Hepatocyte (in vitro differentiated cells): ENCODE data around the gene KCNJ12.
"Not testable (repeated sequence)": the region's sequence is repeated elsewhere in the genome, so short reads cannot be mapped to it uniquely, and the experiment has no call there.

ENCODE experiments used
- CTCF ChIP-seq: fragments of 200-600 bp; sonication (generic); IDR thresholded peaks from 2 replicates; pipeline ENCODE4 v1.5.1; 2016; ENCODE audit warnings: antibody characterized with exemption, mild to moderate bottlenecking; ENCODE audit not compliant: poor library complexity
- EZH2 ChIP-seq: fragments of 200-600 bp; sonication (generic); IDR thresholded peaks from 2 replicates; pipeline ENCODE4 v1.6.1; 2016; ENCODE audit warnings: antibody characterized with exemption, mild to moderate bottlenecking, borderline replicate concordance
- EZH2phosphoT487 ChIP-seq: fragments of 200-600 bp; sonication (generic); IDR thresholded peaks from one replicate; pipeline ENCODE4 v1.6.1; 2018; ENCODE audit warnings: antibody characterized with exemption, mild to moderate bottlenecking, low read depth, moderate library complexity; ENCODE audit not compliant: unreplicated experiment, severe bottlenecking

DNA sequence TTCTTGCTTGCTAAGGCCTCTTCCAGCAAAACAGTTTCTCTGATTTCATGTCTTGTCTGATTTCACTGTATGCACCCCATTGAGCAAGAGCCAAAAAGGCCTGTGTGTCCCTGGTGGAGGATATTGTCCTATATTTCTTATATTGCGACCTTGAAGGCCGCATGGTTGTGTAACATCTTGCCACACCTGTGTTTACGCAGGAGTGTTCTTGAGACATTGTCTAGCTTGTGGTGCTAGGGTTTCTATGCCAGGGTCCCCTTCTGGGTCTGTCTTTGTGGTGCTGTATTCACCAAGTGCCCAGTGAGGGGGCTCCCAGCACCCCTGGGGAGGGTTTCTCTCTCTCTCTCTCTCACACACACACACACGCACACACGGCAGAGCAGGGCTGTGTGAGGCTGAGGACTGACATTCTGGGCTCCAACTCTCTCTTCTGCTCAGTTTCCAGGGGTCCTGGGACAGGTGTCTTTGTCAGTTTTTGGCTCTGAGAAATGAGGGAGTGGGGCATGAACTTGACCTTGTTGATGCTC, 35.6 kb downstream of the KCNJ12 start:
- not testable (repeated sequence) for TF ChIP-seq EZH2, CTCF, EZH2phosphoT487
